ENCODE results near the gene PRDX6.
"Not testable (repeated sequence)": the region's sequence is repeated elsewhere in the genome, so short reads cannot be mapped to it uniquely, and the experiment has no call there.

- TF ChIP-seq CTCF (conservative IDR thresholded peaks at IDR 0.05; ENCODE audit: low read length); EZH2phosphoT487 (IDR thresholded peaks at IDR 0.05; ENCODE audit: borderline replicate concordance, low read depth, low read length): not testable (repeated sequence)
Observed at GRCh38 chr1:173464185-173464584, 12.9 kb upstream of the PRDX6 start.

Measured in OCI-LY7 (cell line).